Sigmoid colon (tissue), 4 donors: ENCODE measurements around the gene ARHGEF6.

Experiments used
- EP300 ChIP-seq, 4 donors: sonication (generic); formaldehyde crosslinking; IDR thresholded peaks; one replicate each; pipeline ENCODE4 v1.6.1; 2017; ENCODE audit warnings: antibody characterized with exemption in 4 of 4
- POLR2A ChIP-seq, 2 donors: fragments of 450-650 bp; IDR thresholded peaks; one replicate each; pipeline ENCODE4 v1.6.1; 2016; ENCODE audit warnings: antibody characterized with exemption in 2 of 2, mild to moderate bottlenecking in 2 of 2, moderate library complexity in 2 of 2
- POLR2AphosphoS5 ChIP-seq, 4 donors: sonication (generic); formaldehyde crosslinking; IDR thresholded peaks; one replicate each; pipeline ENCODE4 v1.6.1; 2017; ENCODE audit warnings: antibody characterized with exemption in 4 of 4
- TF ChIP-seq, protein P1 (sequence below), 4 experiments: fragments of 450-650 bp in 3 of 4; fragments of 200-600 bp in 1 of 4; IDR thresholded peaks; one replicate each; pipeline ENCODE4 v1.5.1; 2016 to 2019; ENCODE audit warnings: antibody characterized with exemption in 4 of 4, mild to moderate bottlenecking in 3 of 4, moderate library complexity in 2 of 4

DNA sequence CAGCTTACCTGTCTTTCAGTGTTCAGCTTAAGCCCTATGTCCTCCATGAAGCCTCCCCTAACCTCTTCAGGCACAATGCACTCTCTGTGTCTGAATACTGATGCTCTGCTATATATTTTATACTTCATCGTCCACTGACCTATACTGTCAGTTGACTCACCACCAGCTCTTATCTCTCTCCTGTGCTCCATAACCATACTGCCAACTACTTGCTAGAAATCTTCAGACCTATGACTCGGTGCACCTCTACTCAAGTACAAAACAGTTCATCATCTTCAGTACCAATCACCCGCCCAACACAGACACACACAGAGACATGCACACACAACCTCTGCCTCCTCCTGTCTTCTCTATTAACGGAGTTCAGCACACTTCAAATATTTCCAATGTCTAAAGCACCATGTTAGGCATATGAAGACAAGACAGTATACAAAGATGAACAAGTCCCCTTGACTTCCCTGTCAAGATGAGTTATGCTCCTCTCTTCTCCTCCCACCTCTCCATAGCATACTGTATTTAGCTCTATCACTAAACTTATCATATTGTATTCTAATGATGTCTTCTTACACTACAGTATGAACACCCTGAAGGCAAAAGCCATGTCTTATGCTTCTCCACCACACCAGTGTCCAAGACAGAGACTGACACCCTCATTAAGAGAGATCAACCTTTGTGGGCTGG is 42.5 kb downstream of the ARHGEF6 start:
- no peak for TF ChIP-seq POLR2AphosphoS5 (IDR thresholded peaks at IDR 0.05)
- TF ChIP-seq EP300 (IDR thresholded peaks at IDR 0.05) = no peak
- no peak for TF ChIP-seq POLR2A (IDR thresholded peaks at IDR 0.05)
- TF ChIP-seq, protein P1, sequence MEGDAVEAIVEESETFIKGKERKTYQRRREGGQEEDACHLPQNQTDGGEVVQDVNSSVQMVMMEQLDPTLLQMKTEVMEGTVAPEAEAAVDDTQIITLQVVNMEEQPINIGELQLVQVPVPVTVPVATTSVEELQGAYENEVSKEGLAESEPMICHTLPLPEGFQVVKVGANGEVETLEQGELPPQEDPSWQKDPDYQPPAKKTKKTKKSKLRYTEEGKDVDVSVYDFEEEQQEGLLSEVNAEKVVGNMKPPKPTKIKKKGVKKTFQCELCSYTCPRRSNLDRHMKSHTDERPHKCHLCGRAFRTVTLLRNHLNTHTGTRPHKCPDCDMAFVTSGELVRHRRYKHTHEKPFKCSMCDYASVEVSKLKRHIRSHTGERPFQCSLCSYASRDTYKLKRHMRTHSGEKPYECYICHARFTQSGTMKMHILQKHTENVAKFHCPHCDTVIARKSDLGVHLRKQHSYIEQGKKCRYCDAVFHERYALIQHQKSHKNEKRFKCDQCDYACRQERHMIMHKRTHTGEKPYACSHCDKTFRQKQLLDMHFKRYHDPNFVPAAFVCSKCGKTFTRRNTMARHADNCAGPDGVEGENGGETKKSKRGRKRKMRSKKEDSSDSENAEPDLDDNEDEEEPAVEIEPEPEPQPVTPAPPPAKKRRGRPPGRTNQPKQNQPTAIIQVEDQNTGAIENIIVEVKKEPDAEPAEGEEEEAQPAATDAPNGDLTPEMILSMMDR (IDR thresholded peaks at IDR 0.05) = no peak
